IPS-20b (cell line): Measurements from ENCODE around the gene DPEP2.
"Not testable (repeated sequence)": the region's sequence is repeated elsewhere in the genome, so short reads cannot be mapped to it uniquely, and the experiment has no call there.

Source experiments
- H3K27ac ChIP-seq: one replicate; pipeline ENCODE4 v1.5.1; 2013; ENCODE audit warnings: low read length
- H3K27me3 ChIP-seq: 2 replicates; pipeline ENCODE4 v1.6.1; 2013; ENCODE audit warnings: mild to moderate bottlenecking, low read length, inconsistent platforms; ENCODE audit not compliant: insufficient read depth
- H3K36me3 ChIP-seq: 2 replicates; pipeline ENCODE4 v1.6.1; 2013; ENCODE audit warnings: low read depth, mild to moderate bottlenecking, inconsistent platforms, low read length, moderate library complexity; ENCODE audit not compliant: insufficient read depth
- H3K4me1 ChIP-seq: 2 replicates; pipeline ENCODE4 v1.6.1; 2013; ENCODE audit warnings: mild to moderate bottlenecking, control low read depth, inconsistent platforms, low read length, moderate library complexity; ENCODE audit not compliant: insufficient read depth
- H3K4me3 ChIP-seq: 2 replicates; pipeline ENCODE4 v1.5.1; 2013; ENCODE audit warnings: mild to moderate bottlenecking, low read length, inconsistent platforms
- H3K9ac ChIP-seq: 2 replicates; pipeline ENCODE4 v1.6.1; 2013; ENCODE audit warnings: low read depth, mild to moderate bottlenecking, inconsistent platforms, low read length, moderate library complexity
- H3K9me3 ChIP-seq: 2 replicates; pipeline ENCODE4 v1.6.1; 2013; ENCODE audit warnings: mild to moderate bottlenecking, low read depth, low read length, inconsistent platforms; ENCODE audit not compliant: insufficient read depth

Gene DPEP2

GRCh38 chr16:68000450-68000849, 1.2 kb upstream of the DPEP2 start:
- no peak overlapping the region for H3K9ac ChIP-seq
- H3K9me3 ChIP-seq = no peaks in the 10 kb centered on the region
- no peak overlapping the region for H3K4me3 ChIP-seq
- no peaks in the 10 kb centered on the region for H3K36me3 ChIP-seq
- no peak overlapping the region for H3K27ac ChIP-seq
- no peaks in the 10 kb centered on the region for H3K27me3 ChIP-seq
- no peaks in the 10 kb centered on the region for H3K4me1 ChIP-seq

GRCh38 chr16:67999985-68000384, 701 bp upstream of the DPEP2 start:
- H3K9ac ChIP-seq = no peak overlapping the region
- no peaks in the 10 kb centered on the region for H3K9me3 ChIP-seq
- H3K27ac ChIP-seq = no peak overlapping the region
- no peaks in the 10 kb centered on the region for H3K27me3 ChIP-seq
- no peaks in the 10 kb centered on the region for H3K36me3 ChIP-seq
- H3K4me1 ChIP-seq = no peaks in the 10 kb centered on the region
- H3K4me3 ChIP-seq = no peak overlapping the region

GRCh38 chr16:67998231-67998778, 979 bp downstream of the DPEP2 start:
- H3K9ac ChIP-seq, H3K36me3 ChIP-seq, H3K27ac ChIP-seq, H3K4me3 ChIP-seq, H3K9me3 ChIP-seq, H3K27me3 ChIP-seq, H3K4me1 ChIP-seq: not testable (repeated sequence)

GRCh38 chr16:67996666-67997065, 2.6 kb downstream of the DPEP2 start:
- no peak overlapping the region for H3K27ac ChIP-seq
- H3K4me1 ChIP-seq = no peaks in the 10 kb centered on the region

GRCh38 chr16:67995423-67995822, 3.9 kb downstream of the DPEP2 start:
- Histone ChIP-seq H3K27me3 (peaks cover 16% of the 10 kb centered on the region), H3K27ac (no peak overlapping the region), H3K9ac (no peak overlapping the region), H3K36me3 (no peaks in the 10 kb centered on the region), H3K9me3 (no peaks in the 10 kb centered on the region), H3K4me3 (no peak overlapping the region), H3K4me1 (no peaks in the 10 kb centered on the region)

More at GRCh38 chr16:67996666-67997065, 2.6 kb downstream of the DPEP2 start:
- Histone ChIP-seq H3K27me3 (peaks cover 14% of the 10 kb centered on the region), H3K9me3 (no peaks in the 10 kb centered on the region), H3K9ac (no peak overlapping the region), H3K4me3 (no peak overlapping the region), H3K36me3 (no peaks in the 10 kb centered on the region)

- not testable (repeated sequence) for H3K4me1 ChIP-seq, H3K9me3 ChIP-seq, H3K27ac ChIP-seq, H3K9ac ChIP-seq, H3K36me3 ChIP-seq, H3K4me3 ChIP-seq
- peaks cover 16% of the 10 kb centered on the region for H3K27me3 ChIP-seq
Observed at GRCh38 chr16:67994040-67994408, 5.3 kb downstream of the DPEP2 start.

- Histone ChIP-seq H3K9me3 (no peaks in the 10 kb centered on the region), H3K27me3 (peaks cover 16% of the 10 kb centered on the region), H3K4me3 (no peak overlapping the region), H3K36me3 (no peaks in the 10 kb centered on the region), H3K27ac (no peak overlapping the region), H3K9ac (no peak overlapping the region), H3K4me1 (no peaks in the 10 kb centered on the region)
Observed at GRCh38 chr16:67993207-67994039, 5.9 kb downstream of the DPEP2 start.

GRCh38 chr16:67992661-67993206, 6.5 kb downstream of the DPEP2 start:
- Histone ChIP-seq H3K27ac (no peak overlapping the region), H3K9me3 (no peaks in the 10 kb centered on the region), H3K4me3 (no peak overlapping the region), H3K36me3 (no peaks in the 10 kb centered on the region), H3K4me1 (no peaks in the 10 kb centered on the region), H3K9ac (no peak overlapping the region), H3K27me3 (peaks cover 16% of the 10 kb centered on the region)

- H3K9me3 ChIP-seq = no peaks in the 10 kb centered on the region
- H3K27me3 ChIP-seq = peaks cover 16% of the 10 kb centered on the region
- no peak overlapping the region for H3K27ac ChIP-seq
- no peaks in the 10 kb centered on the region for H3K4me1 ChIP-seq
- H3K36me3 ChIP-seq = no peaks in the 10 kb centered on the region
- no peak overlapping the region for H3K4me3 ChIP-seq
- no peak overlapping the region for H3K9ac ChIP-seq
Observed at GRCh38 chr16:67990018-67990386, 9.3 kb downstream of the DPEP2 start.

- H3K36me3 ChIP-seq = no peaks in the 10 kb centered on the region
- no peak overlapping the region for H3K27ac ChIP-seq
- H3K9ac ChIP-seq = no peak overlapping the region
- no peak overlapping the region for H3K4me3 ChIP-seq
- H3K4me1 ChIP-seq = no peaks in the 10 kb centered on the region
- H3K27me3 ChIP-seq = peaks cover 16% of the 10 kb centered on the region
- H3K9me3 ChIP-seq = no peaks in the 10 kb centered on the region
Observed at GRCh38 chr16:67989322-67990017, 9.8 kb downstream of the DPEP2 start.

- H3K27me3 ChIP-seq = peaks cover 16% of the 10 kb centered on the region
- H3K4me1 ChIP-seq = no peaks in the 10 kb centered on the region
- H3K4me3 ChIP-seq = no peak overlapping the region
- no peak overlapping the region for H3K27ac ChIP-seq
- no peak overlapping the region for H3K9ac ChIP-seq
- H3K36me3 ChIP-seq = no peaks in the 10 kb centered on the region
- H3K9me3 ChIP-seq = no peaks in the 10 kb centered on the region
Observed at GRCh38 chr16:67988675-67989074, 10.6 kb downstream of the DPEP2 start.
